HG03575 (cell line): ENCODE results near the gene CARD6.

Experiments used
- ATAC-seq: cut with Tn5 transposase; IDR thresholded peaks from one replicate; pipeline ENCODE4 v1.9.1; 2021; ENCODE audit not compliant: unreplicated experiment, insufficient number of reproducible peaks, low FRiP score; ENCODE audit errors: extremely low read depth

Gene CARD6

GRCh38 chr5:40826489-40827187 is 14.5 kb upstream of the CARD6 start:
- no peak for ATAC-seq

GRCh38 chr5:40827188-40827977 is 13.8 kb upstream of the CARD6 start:
- ATAC-seq = no peak

- ATAC-seq = no peak
These were observed 13.0 kb upstream of the CARD6 start for GRCh38 chr5:40828021-40828631.

- ATAC-seq = no peak
These were observed 12.2 kb upstream of the CARD6 start for GRCh38 chr5:40828690-40829661.

- no peak for ATAC-seq
These were observed 11.2 kb upstream of the CARD6 start for GRCh38 chr5:40829748-40830533.

GRCh38 chr5:40831346-40832210 is 9.6 kb upstream of the CARD6 start:
- no peak for ATAC-seq

GRCh38 chr5:40832345-40832744 is 8.8 kb upstream of the CARD6 start:
- no peak for ATAC-seq

GRCh38 chr5:40833712-40834229 is 7.4 kb upstream of the CARD6 start:
- no peak for ATAC-seq

- no peak for ATAC-seq
These were observed 6.7 kb upstream of the CARD6 start for GRCh38 chr5:40834391-40834848.

GRCh38 chr5:40834849-40835787 is 6.0 kb upstream of the CARD6 start, which contains the start of gene RPL37:
Gene RPL37 (minus strand): TSS chr5:40835222. CDS start chr5:40835185, 37 bp downstream.
- peak; percentile 97 for ATAC-seq

- ATAC-seq = no peak
These were observed 3.1 kb upstream of the CARD6 start for GRCh38 chr5:40838086-40838485.

GRCh38 chr5:40842351-40842750 is 1.2 kb downstream of the CARD6 start:
- no peak for ATAC-seq

GRCh38 chr5:40844565-40844964 is 3.4 kb downstream of the CARD6 start:
- ATAC-seq = no peak

GRCh38 chr5:40846371-40846770 is 5.2 kb downstream of the CARD6 start:
- no peak for ATAC-seq

GRCh38 chr5:40847525-40847924 is 6.4 kb downstream of the CARD6 start:
- no peak for ATAC-seq

GRCh38 chr5:40853632-40854192 is 12.5 kb downstream of the CARD6 start:
- no peak for ATAC-seq
